CD4-positive, CD25-positive, alpha-beta regulatory T cell (primary cell): ENCODE measurements around the gene SPOCK2. TPM values are rescaled to one million over a fixed set of nuclear protein-coding genes. Genes with fewer than 3 reads are reported as not detected.

ENCODE experiments used
- ATAC-seq, 2 donors: fragments of 150-1000 bp; cut with Tn5 transposase; one replicate each; pipeline ENCODE4 v1.10.0; 2021; ENCODE audit warnings: low read depth in 2 of 2, moderate number of reproducible peaks in 2 of 2, moderate library complexity in 1 of 2
- DNase-seq, 3 donors: peaks; one replicate each; pipeline versions ENCODE4 v3.0.0 to v3.0.0-alpha.2; 2012 to 2022; ENCODE audit warnings: mixed read lengths in 1 of 3
- H3K27ac ChIP-seq: one replicate; pipeline ENCODE4 v1.7.0; 2013; ENCODE audit warnings: mild to moderate bottlenecking, low read length; ENCODE audit not compliant: insufficient read depth, poor library complexity, severe bottlenecking
- H3K27me3 ChIP-seq: one replicate; pipeline ENCODE4 v1.7.0; 2013; ENCODE audit warnings: low read length; ENCODE audit not compliant: control insufficient read depth, insufficient read depth
- H3K36me3 ChIP-seq: one replicate; pipeline ENCODE4 v1.7.0; 2013; ENCODE audit warnings: mild to moderate bottlenecking, low read length, moderate library complexity; ENCODE audit not compliant: control insufficient read depth, insufficient read depth
- H3K4me1 ChIP-seq: 2 replicates; pipeline ENCODE4 v1.7.0; 2013; ENCODE audit warnings: mild to moderate bottlenecking, low read length; ENCODE audit not compliant: insufficient read depth, control insufficient read depth, poor library complexity, severe bottlenecking
- H3K4me3 ChIP-seq: one replicate; pipeline ENCODE4 v1.7.0; 2013; ENCODE audit warnings: low read depth, mild to moderate bottlenecking, low read length, moderate library complexity
- H3K9me3 ChIP-seq, 2 experiments: 1 replicate in 1 of 2; 2 replicates in 1 of 2; pipeline ENCODE4 v1.7.0; 2013; ENCODE audit warnings: low read length in 2 of 2, mild to moderate bottlenecking in 1 of 2, moderate library complexity in 1 of 2; ENCODE audit not compliant: control insufficient read depth in 2 of 2
- H3K27ac Mint-ChIP-seq, 3 donors: one replicate each; pipeline ENCODE4 v1.8.0; 2020 to 2022; ENCODE audit warnings: mild to moderate bottlenecking in 3 of 3, mixed read lengths in 3 of 3, moderate library complexity in 2 of 3
- H3K27me3 Mint-ChIP-seq: one replicate; pipeline ENCODE4 v1.8.0; 2022; ENCODE audit warnings: mild to moderate bottlenecking, mixed read lengths
- H3K36me3 Mint-ChIP-seq: one replicate; pipeline ENCODE4 v1.8.0; 2020; ENCODE audit warnings: mixed read lengths
- H3K4me1 Mint-ChIP-seq, 4 donors: one replicate each; pipeline ENCODE4 v1.8.0; 2020 to 2022; ENCODE audit warnings: mixed read lengths in 4 of 4, mild to moderate bottlenecking in 1 of 4
- H3K4me3 Mint-ChIP-seq, 4 donors: one replicate each; pipeline ENCODE4 v1.8.0; 2020 to 2022; ENCODE audit warnings: mild to moderate bottlenecking in 4 of 4, mixed read lengths in 4 of 4, moderate library complexity in 3 of 4
- H3K9me3 Mint-ChIP-seq, 7 donors: one replicate each; pipeline ENCODE4 v1.8.0; 2020 to 2022; ENCODE audit warnings: mixed read lengths in 7 of 7, mild to moderate bottlenecking in 3 of 7, moderate library complexity in 2 of 7
- polyA plus RNA-seq, 4 donors: library from polyadenylated mRNA; unstranded; fragments of 300-500 nt; fragmentation: Illumina TruSeq; gene quantifications; one replicate each; pipeline ENCODE4 v1.2.3, GENCODE V29; 2021
- total RNA-seq: library from RNA; stranded (reverse); gene quantifications from one replicate; pipeline ENCODE4 v1.2.3, GENCODE V29; 2022

Gene SPOCK2
- total and polyA plus RNA-seq, 5 donors from 2014 or later = 221 to 683 (median 276) TPM

DNA sequence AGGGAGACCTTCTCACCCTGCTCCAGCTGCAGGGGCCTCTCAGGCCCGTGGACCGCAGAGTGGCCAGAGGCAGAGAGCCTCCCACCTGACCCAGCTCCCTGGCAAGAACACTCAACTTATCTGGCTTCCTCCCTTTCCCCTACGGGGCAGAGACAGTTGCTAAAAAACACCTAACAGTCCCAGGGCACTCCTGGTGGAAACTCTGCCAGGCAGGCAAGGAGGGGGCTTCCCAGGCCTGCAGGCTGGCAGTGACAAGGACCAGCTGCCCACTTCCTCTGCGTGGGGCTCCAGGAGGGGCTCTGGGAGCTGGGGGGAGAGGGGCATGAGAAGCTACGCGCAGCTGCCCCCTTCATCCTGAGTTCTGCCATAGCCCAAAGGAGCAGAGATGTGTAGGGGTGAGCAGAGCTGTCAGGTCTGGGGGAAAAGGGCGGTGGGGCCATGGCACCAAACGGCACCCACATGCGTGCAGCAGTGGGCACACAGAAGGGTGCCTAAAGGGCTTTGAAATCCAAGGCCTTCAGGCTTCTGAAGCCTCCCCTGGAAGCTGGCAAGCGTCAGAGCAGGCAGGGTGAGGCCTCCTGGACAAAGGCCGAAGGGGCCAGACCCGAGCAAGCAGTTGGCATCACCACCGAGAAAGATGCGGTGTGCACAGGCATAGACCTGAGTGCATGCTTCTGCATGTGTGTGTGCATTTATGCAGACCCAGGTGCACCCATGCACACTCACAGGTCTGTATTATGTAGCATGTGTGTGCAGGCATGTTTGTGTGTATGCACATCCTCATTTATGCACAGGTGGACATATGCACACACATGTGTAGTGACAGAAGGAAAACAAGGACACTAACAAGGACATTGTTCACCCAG, 14.4 kb downstream of the SPOCK2 start:
- no peaks in the 10 kb centered on the region for H3K9me3 Mint-ChIP-seq
- no peak for DNase-seq
- H3K36me3 Mint-ChIP-seq = peaks cover 40% of the 10 kb centered on the region
- H3K27me3 Mint-ChIP-seq = no peaks in the 10 kb centered on the region
- peak overlapping the region; percentile 9 to 63 (median 52) for H3K4me3 Mint-ChIP-seq
- H3K36me3 ChIP-seq = peaks cover 64% of the 10 kb centered on the region
- no peak for ATAC-seq
- peak overlapping the region; percentile 20 to 65 (median 55) for H3K27ac Mint-ChIP-seq
- H3K27ac ChIP-seq = peak overlapping the region; percentile 81
- H3K4me1 ChIP-seq = peaks cover 60% of the 10 kb centered on the region
- H3K9me3 ChIP-seq = no peaks in the 10 kb centered on the region
- H3K4me3 ChIP-seq = no peak overlapping the region
- H3K4me1 Mint-ChIP-seq = peaks cover 15 to 86% (median 45%) of the 10 kb centered on the region in 4 donors
- no peaks in the 10 kb centered on the region for H3K27me3 ChIP-seq

DNA sequence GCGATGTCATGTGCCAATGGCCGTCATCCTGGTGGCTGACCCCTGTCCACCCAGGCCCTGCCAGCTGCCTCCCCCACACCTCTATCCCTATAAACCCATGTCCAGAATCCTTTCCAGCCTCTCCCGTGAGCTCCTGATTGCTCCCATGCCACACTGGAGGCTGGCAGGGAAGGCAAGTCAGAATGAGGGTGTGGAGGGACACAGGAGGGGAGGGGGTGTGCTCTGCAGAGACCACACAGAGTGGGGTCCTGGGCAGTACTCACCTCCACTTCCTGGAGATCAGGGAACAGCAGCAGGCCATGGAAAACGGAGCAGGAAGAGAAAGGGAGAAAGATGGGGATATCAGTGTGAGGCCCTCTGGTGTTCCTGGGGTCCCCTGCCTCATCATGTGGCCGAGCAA, 15.7 kb downstream of the SPOCK2 start:
- Mint-ChIP-seq H3K4me1 (peaks cover 11 to 79% (median 35%) of the 10 kb centered on the region in 4 donors), H3K27ac (peak overlapping the region in 1 of 3 donors; percentile 76), H3K4me3 (no peak overlapping the region), H3K9me3 (no peaks in the 10 kb centered on the region), H3K27me3 (no peaks in the 10 kb centered on the region), H3K36me3 (peaks cover 37% of the 10 kb centered on the region)
- ATAC-seq (no peak), DNase-seq (no peak)
- Histone ChIP-seq H3K27me3 (no peaks in the 10 kb centered on the region), H3K9me3 (no peaks in the 10 kb centered on the region), H3K4me1 (peaks cover 47% of the 10 kb centered on the region), H3K36me3 (peaks cover 77% of the 10 kb centered on the region), H3K4me3 (no peak overlapping the region), H3K27ac (peak overlapping the region; percentile 81)

DNA sequence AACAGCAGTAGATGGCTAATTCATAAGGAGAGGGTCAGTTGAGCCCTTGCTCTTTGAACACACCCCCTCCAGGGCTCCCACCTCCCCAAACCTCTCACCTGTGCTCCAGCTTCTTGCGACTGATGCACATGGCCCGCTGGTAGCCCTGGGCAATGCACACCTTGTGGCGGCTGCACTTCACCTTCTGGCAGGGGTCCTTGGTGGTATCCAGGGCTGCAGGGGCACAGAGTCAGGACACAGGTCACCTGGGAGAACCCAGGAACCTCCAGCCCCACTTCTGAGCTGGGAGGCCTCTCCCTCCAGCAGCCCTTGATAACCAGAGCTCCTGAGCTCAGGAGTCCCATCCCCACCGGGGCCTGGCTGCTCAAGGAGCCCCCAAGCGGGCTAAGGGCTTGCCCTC, 16.3 kb downstream of the SPOCK2 start:
- Mint-ChIP-seq H3K27ac (peak overlapping the region in 2 of 3 donors; percentile 39 to 76), H3K9me3 (no peaks in the 10 kb centered on the region), H3K4me3 (peak overlapping the region in 1 of 4 donors; percentile 40), H3K27me3 (no peaks in the 10 kb centered on the region), H3K36me3 (peaks cover 39% of the 10 kb centered on the region), H3K4me1 (peaks cover 11 to 75% (median 29%) of the 10 kb centered on the region in 4 donors)
- DNase-seq = no peak
- H3K36me3 ChIP-seq = peaks cover 83% of the 10 kb centered on the region
- no peak for ATAC-seq
- no peaks in the 10 kb centered on the region for H3K27me3 ChIP-seq
- H3K4me3 ChIP-seq = no peak overlapping the region
- H3K9me3 ChIP-seq = no peaks in the 10 kb centered on the region
- no peak overlapping the region for H3K27ac ChIP-seq
- peaks cover 41% of the 10 kb centered on the region for H3K4me1 ChIP-seq

DNA sequence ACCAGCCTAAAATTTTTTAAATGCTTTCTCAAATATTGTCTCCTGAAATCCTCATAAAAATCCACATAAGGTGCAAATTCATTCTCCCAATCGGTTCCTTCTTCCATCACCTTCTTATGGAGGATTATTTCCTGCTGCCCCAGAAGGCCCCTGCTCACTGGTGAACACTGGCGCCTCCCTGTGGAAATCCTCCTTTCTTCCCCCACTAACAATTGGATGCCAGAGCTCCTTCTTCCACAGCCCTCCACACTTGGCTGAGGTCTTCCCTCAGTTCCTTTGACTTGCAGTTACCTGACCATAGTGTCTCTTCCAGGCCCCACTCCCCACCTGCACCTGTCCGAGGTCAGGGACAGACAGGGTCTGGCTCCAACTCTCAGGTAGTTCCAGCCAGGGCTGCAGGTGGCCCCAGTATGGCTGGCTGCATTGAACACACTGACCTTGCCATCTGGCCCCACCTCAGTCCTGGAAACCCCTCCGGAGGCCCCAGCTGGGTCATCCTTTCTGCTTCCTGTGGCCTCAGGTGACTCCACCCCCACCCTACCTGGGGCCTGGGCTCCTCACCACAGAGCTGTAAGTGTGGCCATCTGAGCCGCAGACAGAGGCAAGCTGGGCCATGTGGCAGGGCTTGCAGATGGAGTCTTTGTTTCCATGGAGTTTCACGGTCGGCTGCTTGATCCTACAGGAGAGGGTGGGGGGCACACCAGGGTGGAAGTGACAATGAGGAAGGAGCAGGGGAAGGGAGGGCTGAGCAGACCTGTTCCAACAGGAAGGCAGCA, 18.4 kb downstream of the SPOCK2 start:
- H3K9me3 ChIP-seq = no peaks in the 10 kb centered on the region
- H3K36me3 ChIP-seq = peaks cover 96% of the 10 kb centered on the region
- Mint-ChIP-seq H3K36me3 (peaks cover 45% of the 10 kb centered on the region), H3K27ac (peak overlapping the region; percentile 52 to 85 (median 74)), H3K4me1 (peaks cover 0 to 55% (median 12%) of the 10 kb centered on the region in 4 donors), H3K4me3 (peak overlapping the region in 3 of 4 donors; percentile 4 to 66 (median 29)), H3K27me3 (no peaks in the 10 kb centered on the region), H3K9me3 (no peaks in the 10 kb centered on the region)
- ATAC-seq (no peak), DNase-seq (no peak)
- no peak overlapping the region for H3K27ac ChIP-seq
- no peaks in the 10 kb centered on the region for H3K27me3 ChIP-seq
- peaks cover 20% of the 10 kb centered on the region for H3K4me1 ChIP-seq
- H3K4me3 ChIP-seq = no peak overlapping the region

DNA sequence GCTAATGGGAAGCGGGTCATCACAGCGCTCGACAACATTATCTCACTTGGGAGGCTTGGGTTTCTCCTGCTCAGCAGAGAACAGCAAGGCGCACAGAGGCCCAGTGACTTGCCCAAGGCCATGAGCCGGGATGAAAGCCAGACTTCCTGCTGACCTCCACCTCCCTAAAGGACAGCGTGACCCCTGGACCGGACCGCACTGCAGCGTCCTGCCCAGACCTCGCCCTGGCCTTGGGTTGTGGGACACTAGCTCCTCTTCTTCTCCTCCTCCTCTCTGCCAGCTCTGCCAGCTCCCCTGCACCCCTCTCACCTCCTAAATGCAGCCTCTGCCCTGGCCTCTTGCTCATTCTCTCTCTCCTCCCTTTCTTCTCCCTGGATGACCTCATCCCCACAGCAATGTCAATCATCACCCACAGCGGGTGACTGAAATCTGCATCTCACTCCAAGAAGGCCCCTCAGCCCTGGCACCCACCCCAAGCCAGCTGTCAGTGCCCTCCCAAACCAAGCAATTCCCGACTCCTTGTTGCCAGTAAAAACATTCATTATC, 19.4 kb downstream of the SPOCK2 start:
- Mint-ChIP-seq H3K4me3 (peak overlapping the region in 1 of 4 donors; percentile 4), H3K27ac (peak overlapping the region in 2 of 3 donors; percentile 71 to 85), H3K27me3 (no peaks in the 10 kb centered on the region), H3K4me1 (peaks cover 0 to 49% (median 11%) of the 10 kb centered on the region in 4 donors), H3K9me3 (no peaks in the 10 kb centered on the region), H3K36me3 (peaks cover 48% of the 10 kb centered on the region)
- Histone ChIP-seq H3K9me3 (no peaks in the 10 kb centered on the region), H3K27me3 (no peaks in the 10 kb centered on the region), H3K4me1 (peaks cover 11% of the 10 kb centered on the region), H3K27ac (peak overlapping the region; percentile 11), H3K4me3 (no peak overlapping the region), H3K36me3 (peaks cover 94% of the 10 kb centered on the region)
- DNase-seq = no peak
- ATAC-seq = no peak

DNA sequence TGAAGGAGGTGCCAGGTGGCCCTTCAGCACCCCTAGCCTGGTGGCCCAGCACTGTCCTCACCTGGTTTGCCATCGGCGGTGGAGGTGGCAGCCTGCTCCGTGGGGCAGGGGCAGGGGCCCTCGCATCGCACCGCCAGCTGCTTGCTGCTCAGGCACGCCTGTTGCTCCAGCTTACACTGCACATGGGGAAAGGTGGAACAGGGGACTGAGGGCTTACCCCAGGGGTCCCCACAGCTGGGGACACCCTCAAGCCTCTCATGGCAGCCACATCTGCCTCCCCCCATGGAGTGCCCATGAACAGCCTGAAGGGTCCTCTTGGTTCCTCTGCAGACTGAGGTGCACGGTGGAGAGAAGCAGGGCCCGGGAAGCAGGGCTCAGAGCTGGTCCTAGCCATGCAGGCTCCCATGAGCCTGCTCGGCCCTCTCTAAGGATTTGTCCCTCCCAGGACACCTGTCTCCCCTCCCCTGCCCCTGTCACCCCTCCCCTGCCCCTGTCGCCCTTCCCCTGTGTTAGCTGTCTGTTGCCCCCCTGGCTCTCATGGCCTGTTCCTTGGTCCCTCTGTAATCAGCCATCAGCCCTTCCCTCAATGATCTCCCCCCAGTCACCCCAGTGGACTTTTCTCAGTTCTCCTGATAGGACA, 20.1 kb downstream of the SPOCK2 start:
- Histone ChIP-seq H3K27me3 (no peaks in the 10 kb centered on the region), H3K4me1 (peaks cover 7% of the 10 kb centered on the region), H3K27ac (peak overlapping the region; percentile 11), H3K9me3 (no peaks in the 10 kb centered on the region), H3K4me3 (no peak overlapping the region), H3K36me3 (peaks cover 94% of the 10 kb centered on the region)
- Mint-ChIP-seq H3K9me3 (no peaks in the 10 kb centered on the region), H3K27ac (peak overlapping the region in 1 of 3 donors; percentile 55), H3K36me3 (peaks cover 51% of the 10 kb centered on the region), H3K4me3 (peak overlapping the region in 1 of 4 donors; percentile 47), H3K4me1 (peaks cover 0 to 42% (median 11%) of the 10 kb centered on the region in 4 donors), H3K27me3 (no peaks in the 10 kb centered on the region)
- no peak for ATAC-seq
- no peak for DNase-seq

DNA sequence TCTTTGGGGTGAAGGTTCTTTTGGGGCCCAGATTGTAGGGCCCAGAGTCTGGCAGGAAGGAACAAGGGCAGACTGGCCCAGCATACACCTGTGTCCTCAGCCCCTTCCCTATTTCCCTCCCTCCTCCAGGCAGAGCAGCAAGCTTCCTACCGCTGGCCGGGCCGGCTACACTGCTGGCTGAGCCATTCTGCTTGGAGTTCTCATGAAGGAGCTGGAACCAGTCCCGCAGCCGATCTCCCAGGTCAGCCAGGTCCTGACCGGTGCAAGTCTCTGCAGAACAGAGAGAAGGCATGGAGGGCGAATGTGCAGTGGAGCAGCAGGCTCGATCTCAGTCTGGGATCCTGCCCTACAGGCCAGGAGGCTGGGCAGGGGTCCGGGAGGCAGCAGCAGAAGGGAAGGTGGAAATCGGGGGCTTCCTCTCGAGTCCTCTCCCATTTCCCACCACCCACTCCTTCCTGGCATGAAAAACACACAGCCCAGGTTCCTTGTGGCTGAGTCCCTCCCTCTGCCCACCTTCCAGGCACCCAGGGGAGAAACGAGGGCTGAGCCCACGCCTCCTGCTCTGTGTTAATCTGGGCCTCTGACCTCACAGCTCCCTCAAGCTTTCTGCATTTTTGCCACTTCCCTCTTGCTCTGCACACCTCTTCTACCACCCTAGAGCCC, 20.8 kb downstream of the SPOCK2 start:
- DNase-seq (no peak), ATAC-seq (no peak)
- H3K27me3 Mint-ChIP-seq = no peaks in the 10 kb centered on the region

More for the DNA sequence above, 20.8 kb downstream of the SPOCK2 start:
- H3K4me3 ChIP-seq = no peak overlapping the region
- peaks cover 93% of the 10 kb centered on the region for H3K36me3 ChIP-seq
- Mint-ChIP-seq H3K4me3 (peak overlapping the region in 1 of 4 donors; percentile 51), H3K27ac (peak overlapping the region in 2 of 3 donors; percentile 41 to 52), H3K4me1 (peaks cover 0 to 37% (median 12%) of the 10 kb centered on the region in 4 donors), H3K9me3 (no peaks in the 10 kb centered on the region), H3K36me3 (peaks cover 49% of the 10 kb centered on the region)
- H3K27me3 ChIP-seq = no peaks in the 10 kb centered on the region
- H3K4me1 ChIP-seq = peaks cover 4% of the 10 kb centered on the region
- no peak overlapping the region for H3K27ac ChIP-seq
- H3K9me3 ChIP-seq = no peaks in the 10 kb centered on the region
